ENCODE results near the gene TMEM178B.

- TF ChIP-seq CTCF (IDR thresholded peaks at IDR 0.05; ENCODE audit: poor library complexity, severe bottlenecking) (no peak), EZH2 (IDR thresholded peaks at IDR 0.05; ENCODE audit: borderline replicate concordance, insufficient read depth, low read length, poor library complexity, severe bottlenecking) (no peak), POLR2AphosphoS5 (IDR thresholded peaks at IDR 0.05) (no peak), RAD21 (conservative IDR thresholded peaks at IDR 0.05) (no peak), SMC3 (conservative IDR thresholded peaks at IDR 0.05; ENCODE audit: poor library complexity) (no peak), MXI1 (conservative IDR thresholded peaks at IDR 0.05; ENCODE audit: poor library complexity, severe bottlenecking) (no peak)
- TF ChIP-seq, protein P1, sequence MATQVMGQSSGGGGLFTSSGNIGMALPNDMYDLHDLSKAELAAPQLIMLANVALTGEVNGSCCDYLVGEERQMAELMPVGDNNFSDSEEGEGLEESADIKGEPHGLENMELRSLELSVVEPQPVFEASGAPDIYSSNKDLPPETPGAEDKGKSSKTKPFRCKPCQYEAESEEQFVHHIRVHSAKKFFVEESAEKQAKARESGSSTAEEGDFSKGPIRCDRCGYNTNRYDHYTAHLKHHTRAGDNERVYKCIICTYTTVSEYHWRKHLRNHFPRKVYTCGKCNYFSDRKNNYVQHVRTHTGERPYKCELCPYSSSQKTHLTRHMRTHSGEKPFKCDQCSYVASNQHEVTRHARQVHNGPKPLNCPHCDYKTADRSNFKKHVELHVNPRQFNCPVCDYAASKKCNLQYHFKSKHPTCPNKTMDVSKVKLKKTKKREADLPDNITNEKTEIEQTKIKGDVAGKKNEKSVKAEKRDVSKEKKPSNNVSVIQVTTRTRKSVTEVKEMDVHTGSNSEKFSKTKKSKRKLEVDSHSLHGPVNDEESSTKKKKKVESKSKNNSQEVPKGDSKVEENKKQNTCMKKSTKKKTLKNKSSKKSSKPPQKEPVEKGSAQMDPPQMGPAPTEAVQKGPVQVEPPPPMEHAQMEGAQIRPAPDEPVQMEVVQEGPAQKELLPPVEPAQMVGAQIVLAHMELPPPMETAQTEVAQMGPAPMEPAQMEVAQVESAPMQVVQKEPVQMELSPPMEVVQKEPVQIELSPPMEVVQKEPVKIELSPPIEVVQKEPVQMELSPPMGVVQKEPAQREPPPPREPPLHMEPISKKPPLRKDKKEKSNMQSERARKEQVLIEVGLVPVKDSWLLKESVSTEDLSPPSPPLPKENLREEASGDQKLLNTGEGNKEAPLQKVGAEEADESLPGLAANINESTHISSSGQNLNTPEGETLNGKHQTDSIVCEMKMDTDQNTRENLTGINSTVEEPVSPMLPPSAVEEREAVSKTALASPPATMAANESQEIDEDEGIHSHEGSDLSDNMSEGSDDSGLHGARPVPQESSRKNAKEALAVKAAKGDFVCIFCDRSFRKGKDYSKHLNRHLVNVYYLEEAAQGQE (IDR thresholded peaks at IDR 0.05; ENCODE audit: borderline replicate concordance): no peak
Measured at GRCh38 chr7:141519623-141520022, 445.8 kb downstream of the TMEM178B start.

All from neural cell (in vitro differentiated cells).